K562 (cell line): ENCODE measurements around the gene CD244. TPM values are rescaled to one million over a fixed set of nuclear protein-coding genes. Genes with fewer than 3 reads are reported as not detected.

Experiments used
- CHD7 ChIP-seq: fragments of 200-600 bp; sonication (generic); IDR thresholded peaks from one replicate; pipeline ENCODE4 v1.6.1; 2012; ENCODE audit warnings: mild to moderate bottlenecking, low read depth, low read length, inconsistent platforms
- HCFC1 ChIP-seq: IDR thresholded peaks from 2 replicates; pipeline ENCODE4 v1.6.1; 2012; ENCODE audit warnings: low read depth, low read length, improper control_type of control experiment
- HDAC1 ChIP-seq, 2 experiments: fragments of 450-650 bp; IDR thresholded peaks; 2 replicates each; pipeline ENCODE4 v1.6.1; 2016 to 2017; ENCODE audit warnings: inconsistent platforms in 1 of 2, mild to moderate bottlenecking in 1 of 2, moderate library complexity in 1 of 2
- MAFF ChIP-seq: IDR thresholded peaks from 2 replicates; pipeline ENCODE4 v1.6.1; 2012; ENCODE audit warnings: low read length, improper control_type of control experiment
- NCOA2 ChIP-seq, 2 experiments: fragments of 450-650 bp; IDR thresholded peaks; 2 replicates each; pipeline ENCODE4 v1.6.1; 2018; ENCODE audit warnings: mild to moderate bottlenecking in 2 of 2, moderate library complexity in 1 of 2; ENCODE audit not compliant: partially characterized antibody in 2 of 2
- ZNF592 ChIP-seq: fragments of 450-650 bp; IDR thresholded peaks from 2 replicates; pipeline ENCODE4 v1.6.1; 2017; ENCODE audit warnings: antibody characterized with exemption, mild to moderate bottlenecking
- polyA plus RNA-seq, 8 experiments: library from polyadenylated mRNA; depleted of rRNA in 4 of 8; stranded (reverse) in 5 of 8; unstranded in 3 of 8; fragments of >200 nt; fragmentation: Nextera tagmentation in 2 of 8; fragmentation: Illumina TruSeq in 1 of 8; extraction: Ambion mirVana in 2 of 8; extraction: Trizol in 1 of 8; gene quantifications; 2 replicates each; pipeline versions ENCODE4 v1.2.1 to v1.2.3, GENCODE V29; 2011 to 2014; ENCODE audit warnings: inconsistent platforms in 1 of 8, missing spikeins in 1 of 8
- total RNA-seq, 7 experiments: library from RNA; depleted of rRNA in 6 of 7; stranded (reverse); fragments of >200 nt in 6 of 7; fragmentation: Illumina TruSeq in 2 of 7; extraction: Trizol in 2 of 7; gene quantifications; 2 replicates each; pipeline versions ENCODE4 v1.2.1 to v1.2.3, GENCODE V29; 2011 to 2021; ENCODE audit warnings: low replicate concordance in 1 of 7

The CD244 gene
- total and polyA plus RNA-seq, 9 of the 15 experiments (the other 6 are each of a cell fraction or from before 2014, with no cell fraction given), result not detected

GRCh38 chr1:160836561-160836960 is 26.1 kb downstream of the CD244 start (continued):
- TF ChIP-seq ZNF592 (no peak), NCOA2 (IDR thresholded peaks at IDR 0.05; ENCODE audit: partially characterized antibody in 2 of 2) (no peak), CHD7 (no peak), MAFF (no peak), HCFC1 (no peak), HDAC1 (IDR thresholded peaks at IDR 0.05) (no peak)
